ENCODE data around the gene FLRT2.

The FLRT2 gene

DNA sequence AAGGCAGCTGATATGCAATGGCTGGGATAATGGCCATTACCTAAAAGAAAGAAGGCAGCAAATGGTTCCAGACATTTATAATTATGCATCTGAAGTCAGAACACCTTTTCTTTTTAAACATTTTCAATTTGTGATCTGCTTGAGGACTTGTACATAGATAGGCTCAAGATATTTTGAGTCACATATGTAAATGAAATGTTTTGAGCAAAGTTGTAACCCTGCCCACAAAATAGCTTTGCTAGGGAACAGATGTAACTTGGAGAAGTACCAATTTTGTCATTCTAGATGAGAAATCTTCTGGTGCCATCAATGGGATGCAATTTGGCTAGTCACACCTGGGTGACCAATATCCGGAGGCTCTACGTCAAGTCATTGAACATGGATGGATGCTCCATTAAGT is 123.1 kb downstream of the FLRT2 start:
- DNase-seq: no peak

- DNase-seq: no peak
Measured at GRCh38 chr14:85660243-85660922, 130.4 kb downstream of the FLRT2 start.

DNA sequence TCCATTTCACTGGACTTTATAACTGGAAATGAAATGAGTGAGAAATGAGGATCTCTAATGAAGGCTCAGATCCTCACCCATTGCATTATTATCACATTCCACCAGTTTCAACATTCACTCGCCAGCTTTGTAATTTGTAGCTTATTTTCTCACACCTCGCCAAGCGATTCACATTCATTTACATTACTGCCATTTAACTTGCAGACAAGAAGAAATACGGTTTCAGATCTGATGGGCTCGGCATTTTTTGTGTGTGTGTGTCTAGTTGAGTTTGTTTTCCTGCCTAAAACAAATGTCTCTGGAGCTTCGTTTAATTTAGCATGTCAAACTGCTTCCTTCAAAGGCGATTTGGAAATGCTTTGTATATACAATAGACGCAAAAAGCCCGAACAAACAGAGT is 132.2 kb downstream of the FLRT2 start:
- no peak for DNase-seq

DNA sequence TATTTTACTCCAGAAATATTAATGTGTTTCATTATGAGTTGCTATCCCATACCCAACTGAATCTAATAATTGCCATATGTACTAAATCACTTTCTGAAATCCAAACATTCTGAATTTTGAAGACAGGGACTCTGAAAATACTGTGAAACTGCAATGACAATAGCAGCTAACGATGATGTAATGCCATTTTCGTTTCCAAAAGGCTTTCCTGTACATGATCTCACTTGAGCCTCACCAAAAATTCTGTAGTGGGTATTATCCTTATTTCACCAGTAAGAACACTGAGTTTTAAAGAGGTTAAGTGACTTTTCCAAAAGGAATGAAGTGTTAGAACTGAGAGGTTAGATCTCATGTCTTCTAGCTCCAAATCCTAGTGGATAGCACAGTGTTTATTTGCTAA is 133.3 kb downstream of the FLRT2 start:
- no peak for DNase-seq

DNA sequence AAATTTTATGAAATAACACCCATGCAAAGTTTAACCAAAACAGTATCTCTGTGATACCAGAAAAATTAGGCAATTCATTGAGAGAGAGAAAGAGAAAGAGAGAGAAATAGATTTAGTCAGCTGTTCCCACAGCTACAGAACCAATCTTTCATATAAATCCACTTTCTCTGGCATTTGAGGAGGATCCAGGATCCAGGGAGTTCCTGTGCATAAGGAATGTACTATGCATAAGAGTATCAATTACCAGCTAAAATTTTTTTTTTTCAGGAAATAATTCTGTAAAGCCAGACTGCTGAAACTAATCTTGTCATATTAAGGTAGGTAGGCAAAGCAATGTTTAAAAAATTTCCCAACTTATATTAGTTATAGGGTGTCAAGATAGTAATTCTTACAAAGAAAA is 133.7 kb downstream of the FLRT2 start:
- no peak for DNase-seq

GRCh38 chr14:85675957-85676356 is 146.0 kb downstream of the FLRT2 start:
- no peak for DNase-seq

DNA sequence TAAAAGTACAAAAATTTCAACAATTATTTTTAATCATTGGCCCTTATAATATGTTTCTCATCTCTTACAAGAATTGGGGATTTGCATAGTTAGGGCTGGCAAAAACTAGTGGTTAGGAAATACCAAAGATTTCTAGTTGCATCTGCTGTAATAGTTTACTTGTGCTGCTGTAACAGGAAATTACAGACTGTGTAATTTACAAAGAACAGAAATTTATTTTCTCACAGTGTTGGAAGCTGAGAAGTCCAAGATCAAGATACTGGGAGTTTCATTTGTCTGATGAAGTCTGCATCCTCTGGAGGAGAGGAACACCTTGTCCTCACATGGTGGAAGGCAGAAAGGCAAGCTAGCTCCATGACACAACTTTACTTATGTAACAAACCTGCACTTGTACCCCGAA is 157.0 kb downstream of the FLRT2 start:
- no peak for DNase-seq

DNA sequence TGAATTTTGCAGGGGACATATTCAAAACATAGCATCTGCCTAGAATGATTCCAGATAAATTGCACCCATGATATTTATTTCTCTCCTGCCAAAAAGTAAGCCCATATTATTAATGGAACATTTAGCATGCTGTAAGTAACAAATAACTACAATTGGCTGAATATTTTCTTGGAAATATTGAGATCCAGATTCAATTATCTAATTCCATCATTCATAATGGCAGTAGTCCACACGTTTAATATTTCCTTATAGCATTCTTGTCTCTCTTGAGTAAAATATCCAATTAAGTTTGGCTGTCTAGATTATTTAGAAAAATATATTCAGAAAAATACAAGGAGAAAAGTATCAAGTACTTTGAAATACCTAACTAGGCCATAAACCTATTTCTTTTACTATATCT is 157.5 kb downstream of the FLRT2 start:
- no peak for DNase-seq

DNA sequence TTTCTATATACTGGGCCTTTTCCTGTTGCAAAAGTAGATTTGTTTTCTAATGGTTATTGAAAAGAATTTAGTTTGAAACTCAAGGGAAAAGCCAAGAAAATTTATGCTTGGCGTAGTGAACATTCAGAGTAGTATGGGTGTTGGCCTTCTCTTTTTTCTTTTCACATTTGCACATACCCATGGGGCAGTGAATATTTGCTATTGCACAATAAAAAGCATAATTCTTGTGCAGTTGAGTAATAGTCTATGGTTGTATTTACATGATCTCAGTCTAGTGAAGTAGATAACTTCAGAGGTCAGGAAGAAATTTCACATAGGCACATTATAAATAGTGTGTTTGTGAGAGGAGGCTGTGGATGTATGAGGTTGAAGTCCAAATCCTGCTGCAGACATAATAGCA is 158.1 kb downstream of the FLRT2 start:
- no peak for DNase-seq

DNA sequence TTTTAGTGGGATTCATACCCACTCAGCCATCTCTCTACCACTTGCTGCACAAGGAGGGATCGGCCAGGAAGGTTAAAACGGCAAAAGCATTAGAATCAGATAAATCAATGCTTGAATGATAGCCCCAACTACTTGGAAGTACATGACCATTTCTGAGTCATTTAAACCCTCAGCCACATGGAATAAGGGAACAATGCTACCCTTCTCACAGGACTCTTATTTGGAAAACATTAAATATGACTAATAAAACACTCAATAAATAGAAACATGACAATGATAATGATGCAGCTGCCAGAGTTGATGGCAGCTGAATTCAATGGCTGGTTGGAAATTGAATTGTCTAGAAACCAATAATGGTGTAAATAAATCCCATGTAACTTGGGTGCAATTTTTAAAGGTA is 165.4 kb downstream of the FLRT2 start:
- no peak for DNase-seq

GRCh38 chr14:85701116-85701515 is 171.2 kb downstream of the FLRT2 start:
- no peak for DNase-seq

DNA sequence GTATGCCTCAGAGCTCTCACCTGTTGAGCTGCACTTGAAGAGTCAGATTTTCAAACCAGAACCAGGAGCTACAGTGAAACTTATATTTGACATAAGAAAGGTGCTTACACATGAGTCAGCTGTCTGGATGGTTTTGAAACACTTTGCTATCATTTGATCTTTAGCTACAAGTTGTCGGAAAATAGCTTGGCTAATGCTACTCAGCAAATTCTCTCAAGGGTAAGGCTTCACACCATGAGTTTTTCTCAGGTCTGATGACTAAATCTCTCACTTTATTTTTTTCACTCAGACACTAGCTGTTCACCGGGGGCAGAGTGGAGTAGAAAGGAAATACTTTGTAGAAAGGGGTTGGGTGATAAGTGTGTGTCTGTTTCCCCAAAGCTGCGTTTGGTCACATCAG is 171.8 kb downstream of the FLRT2 start:
- DNase-seq: no peak

DNA sequence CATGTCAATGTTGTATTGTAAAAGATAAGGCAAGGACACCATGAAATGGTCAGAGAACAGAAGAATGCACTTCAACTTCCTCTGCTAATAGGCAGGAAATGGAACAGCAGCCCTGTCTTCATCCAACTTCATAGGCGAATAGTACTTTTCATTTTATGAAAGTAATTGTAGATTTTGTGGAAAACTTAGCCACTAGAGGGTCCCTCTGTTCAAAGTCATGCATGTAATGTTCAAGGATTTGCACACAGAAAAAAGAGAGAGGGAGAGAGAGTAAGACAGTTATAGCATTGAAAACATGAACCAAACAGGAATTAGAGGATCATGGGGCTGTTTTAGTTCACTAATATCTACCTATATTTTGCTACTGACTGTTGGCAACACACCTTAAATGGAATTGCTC is 172.2 kb downstream of the FLRT2 start:
- DNase-seq: no peak

DNA sequence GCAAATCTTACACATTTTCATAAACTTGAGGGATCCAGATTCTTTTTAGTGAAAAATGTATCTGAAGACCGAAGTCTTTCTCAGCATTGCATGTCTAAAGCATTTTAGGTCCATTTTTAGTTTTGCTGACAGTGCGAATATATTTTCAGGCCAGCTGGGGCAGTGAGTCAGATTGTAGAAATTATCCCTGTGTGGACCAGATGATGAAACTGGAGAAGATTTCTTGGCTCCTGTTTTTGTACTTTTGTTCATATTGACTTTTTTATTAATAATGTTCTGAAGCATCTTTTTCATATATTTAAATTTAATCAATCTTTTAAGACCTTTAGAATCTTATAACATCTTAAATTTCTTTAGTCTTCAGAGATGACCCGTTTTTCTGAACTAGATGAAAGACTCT is 173.1 kb downstream of the FLRT2 start:
- DNase-seq: no peak
